ENCODE measurements around the gene KRT80. TPM values are rescaled to one million over a fixed set of nuclear protein-coding genes. Genes with fewer than 3 reads are reported as not detected.

Gene KRT80
- total and polyA plus RNA-seq, 2 donors (not counting 3 experiments of a cell fraction or from before 2014, with no cell fraction given) = 13.6 to 23.7 TPM

DNA sequence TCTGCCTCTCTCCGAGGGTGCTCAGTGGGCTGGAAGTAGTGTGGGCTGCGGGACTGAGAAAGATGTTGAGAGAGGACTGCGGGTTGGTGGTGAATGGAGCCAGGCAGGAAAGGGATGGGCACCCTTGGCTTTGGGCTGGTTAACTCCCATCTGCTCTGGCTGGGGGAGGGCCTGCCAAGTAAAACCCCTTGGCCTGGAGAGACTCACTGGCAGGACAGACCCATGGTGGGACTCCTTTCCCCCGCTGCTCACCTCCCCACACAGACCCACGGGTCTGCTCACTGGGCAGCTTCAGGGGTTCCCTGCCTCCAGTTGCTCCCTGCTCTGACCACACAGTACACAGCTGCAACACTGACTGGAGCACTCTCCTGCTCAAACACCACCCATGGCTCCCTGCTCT lies 54.1 kb downstream of the KRT80 start:
- Histone ChIP-seq H2AFZ (ENCODE audit: low read depth, low read length) (no peak overlapping the region), H3K79me2 (ENCODE audit: control insufficient read depth, insufficient read depth, low read length) (no peaks in the 10 kb centered on the region), H3K4me1 (ENCODE audit: control insufficient read depth, extremely low read depth, insufficient read depth, low read length) (no peaks in the 10 kb centered on the region), H4K20me1 (replicated peaks; ENCODE audit: control insufficient read depth, extremely low read depth, insufficient read depth, low read length) (no peaks in the 10 kb centered on the region), H3K36me3 (ENCODE audit: control insufficient read depth in 2 of 2, extremely low read depth in 1 of 2, insufficient read depth in 2 of 2, low read length in 2 of 2) (no peaks in the 10 kb centered on the region), H3K27me3 (ENCODE audit: control insufficient read depth in 2 of 2, insufficient read depth in 2 of 2, low read length in 2 of 2) (peaks cover 4% of the 10 kb centered on the region in 2 experiments), H3K9me1 (replicated peaks; ENCODE audit: control insufficient read depth, extremely low read depth, insufficient read depth, low read length) (no peaks in the 10 kb centered on the region), H3K27ac (ENCODE audit: insufficient read depth, low read depth, low read length) (no peak overlapping the region), H3K4me2 (ENCODE audit: insufficient read depth, low read length) (no peak overlapping the region), H3K9ac (replicated peaks; ENCODE audit: extremely low read depth, insufficient read depth, low read length) (no peak overlapping the region), H3K9me3 (replicated peaks; ENCODE audit: control insufficient read depth, insufficient read depth, low read length) (no peaks in the 10 kb centered on the region), H3K4me3 (replicated peaks in 1 of 3; ENCODE audit: insufficient read depth in 1 of 3, low read depth in 1 of 3, low read length in 3 of 3) (no peak overlapping the region)
- FAIRE-seq (no peak), DNase-seq (ENCODE audit: low read depth, low spot score) (no peak)
- ChIA-PET POLR2A (no interaction called here), CTCF (interaction anchor here (1.2 to 4.0 kb wide), 4 partner anchors 10 to 742 kb away, joined by 3 to 19 read pairs (median 8); no protein-coding TSS in a partner anchor)
- BruUV-seq (replicated peaks) = no TSS peak
- TF ChIP-seq EZH2 (IDR thresholded peaks at IDR 0.05; ENCODE audit: borderline replicate concordance, low read depth, low read length, severe bottlenecking) (no peak), JUN (IDR thresholded peaks at IDR 0.05; ENCODE audit: borderline replicate concordance, insufficient read depth, insufficient read length, low read depth) (no peak), POLR2A (IDR thresholded peaks at IDR 0.05; ENCODE audit: low read depth, low read length) (no peak), FOS (IDR thresholded peaks at IDR 0.05; ENCODE audit: borderline replicate concordance, insufficient read depth, low read length) (no peak), POLR2AphosphoS5 (IDR thresholded peaks at IDR 0.05; ENCODE audit: insufficient read depth, low read depth, low read length) (no peak), GATA2 (IDR thresholded peaks at IDR 0.05; ENCODE audit: insufficient read depth, insufficient read length, low read depth, low read length) (no peak), MYC (IDR thresholded peaks at IDR 0.05; ENCODE audit: low read depth, low read length) (no peak)
- TF ChIP-seq, protein P1, sequence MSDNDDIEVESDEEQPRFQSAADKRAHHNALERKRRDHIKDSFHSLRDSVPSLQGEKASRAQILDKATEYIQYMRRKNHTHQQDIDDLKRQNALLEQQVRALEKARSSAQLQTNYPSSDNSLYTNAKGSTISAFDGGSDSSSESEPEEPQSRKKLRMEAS (IDR thresholded peaks at IDR 0.05; ENCODE audit: insufficient read depth, insufficient read length) = no peak
- TF ChIP-seq, protein P2, sequence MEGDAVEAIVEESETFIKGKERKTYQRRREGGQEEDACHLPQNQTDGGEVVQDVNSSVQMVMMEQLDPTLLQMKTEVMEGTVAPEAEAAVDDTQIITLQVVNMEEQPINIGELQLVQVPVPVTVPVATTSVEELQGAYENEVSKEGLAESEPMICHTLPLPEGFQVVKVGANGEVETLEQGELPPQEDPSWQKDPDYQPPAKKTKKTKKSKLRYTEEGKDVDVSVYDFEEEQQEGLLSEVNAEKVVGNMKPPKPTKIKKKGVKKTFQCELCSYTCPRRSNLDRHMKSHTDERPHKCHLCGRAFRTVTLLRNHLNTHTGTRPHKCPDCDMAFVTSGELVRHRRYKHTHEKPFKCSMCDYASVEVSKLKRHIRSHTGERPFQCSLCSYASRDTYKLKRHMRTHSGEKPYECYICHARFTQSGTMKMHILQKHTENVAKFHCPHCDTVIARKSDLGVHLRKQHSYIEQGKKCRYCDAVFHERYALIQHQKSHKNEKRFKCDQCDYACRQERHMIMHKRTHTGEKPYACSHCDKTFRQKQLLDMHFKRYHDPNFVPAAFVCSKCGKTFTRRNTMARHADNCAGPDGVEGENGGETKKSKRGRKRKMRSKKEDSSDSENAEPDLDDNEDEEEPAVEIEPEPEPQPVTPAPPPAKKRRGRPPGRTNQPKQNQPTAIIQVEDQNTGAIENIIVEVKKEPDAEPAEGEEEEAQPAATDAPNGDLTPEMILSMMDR (IDR thresholded peaks at IDR 0.05; ENCODE audit: extremely low read depth in 1 of 2, insufficient read depth in 1 of 2, low read depth in 1 of 2, low read length in 2 of 2) = no peak
- intact Hi-C loops (cut with micrococcal nuclease) (no loop called here), dilution Hi-C loops (cut with MboI; ENCODE audit: extremely low pct_ligation_motif_present, low sequenced_read_pairs) (no loop called here)

All from endothelial cell of umbilical vein (primary cell).